HCT116 (cell line): Measurements from ENCODE around the gene TAF12. TPM values are rescaled to one million over a fixed set of nuclear protein-coding genes. Genes with fewer than 3 reads are reported as not detected.
"Not testable (repeated sequence)": the region's sequence is repeated elsewhere in the genome, so short reads cannot be mapped to it uniquely, and the experiment has no call there.

Experiments used
- ATAC-seq: fragments of 200-7000 bp; cut with Tn5 transposase; 2 replicates; pipeline ENCODE4 v1.9.1; 2020; ENCODE audit warnings: mild to moderate bottlenecking, moderate library complexity
- BruUV-seq: library from RNA; stranded (reverse); fragments of 400-500 nt; replicated peaks from 2 replicates; lab custom pipeline; 2021; lab: Mats Ljungman, UMichigan
- CTCF ChIA-PET: fragments of 300-600 bp; sonication (Branson Sonifier 250); formaldehyde crosslinking; loops from one replicate; lab custom pipeline; 2021; ENCODE audit warnings: antibody characterized with exemption; lab: Charles Lee
- POLR2A ChIA-PET: fragments of 300-600, 350-600 bp; sonication (Branson Sonifier 250); formaldehyde crosslinking; loops from one replicate; lab custom pipeline; 2021; ENCODE audit warnings: antibody characterized with exemption; lab: Charles Lee
- RAD21 ChIA-PET, 2 experiments: fragments of 300-600 bp; sonication (Branson Sonifier 250); formaldehyde crosslinking; loops; one replicate each; lab custom pipeline; 2023; ENCODE audit warnings: low total read pairs in 2 of 2; ENCODE audit not compliant: uncharacterized antibody in 2 of 2, unreplicated experiment in 2 of 2, low non-redundant PET in 1 of 2; lab: Charles Lee
- DNase-seq: peaks from one replicate; pipeline ENCODE4 v3.0.0-alpha.2; 2010; ENCODE audit warnings: low read depth, low spot score
- H2AFZ ChIP-seq: fragments of 200-600 bp; shearing (Covaris generic), sonication (generic); 2 replicates; pipeline ENCODE4 v1.6.1; 2017; ENCODE audit warnings: low read depth, mixed run types, mixed read lengths, antibody characterized with exemption, low read length; ENCODE audit not compliant: poor library complexity, severe bottlenecking
- H3K27ac ChIP-seq: 2 replicates; pipeline ENCODE4 v1.5.1; 2012; ENCODE audit warnings: low read depth, low read length
- H3K27me3 ChIP-seq: fragments of 200-600 bp; sonication (generic); 2 replicates; pipeline ENCODE4 v1.6.1; 2016; ENCODE audit warnings: mixed run types, low read length, mixed read lengths; ENCODE audit not compliant: insufficient read depth
- H3K36me3 ChIP-seq, 2 experiments: fragments of 200-500 bp in 1 of 2; fragments of 200-600 bp in 1 of 2; sonication (Bioruptor generic) in 1 of 2; sonication (generic) in 1 of 2; 2 replicates each; pipeline versions ENCODE4 v1.5.1 to v1.6.1; 2014 to 2016; ENCODE audit warnings: low read length in 2 of 2, inconsistent platforms in 1 of 2, mixed read lengths in 1 of 2, mixed run types in 1 of 2; ENCODE audit not compliant: insufficient read depth in 2 of 2, control insufficient read depth in 1 of 2
- H3K4me1 ChIP-seq, 2 experiments: fragments of 200-600 bp in 1 of 2; sonication (generic) in 1 of 2; 2 replicates each; pipeline versions ENCODE4 v1.5.1 to v1.6.1; 2012 to 2017; ENCODE audit warnings: low read length in 2 of 2, inconsistent platforms in 1 of 2, mild to moderate bottlenecking in 1 of 2, mixed read lengths in 1 of 2, mixed run types in 1 of 2, moderate library complexity in 1 of 2; ENCODE audit not compliant: insufficient read depth in 2 of 2, control insufficient read depth in 1 of 2
- H3K4me2 ChIP-seq: fragments of 200-600 bp; sonication (generic); 2 replicates; pipeline ENCODE4 v1.6.1; 2017; ENCODE audit warnings: mixed run types, low read length, mixed read lengths
- H3K4me3 ChIP-seq, 2 experiments: fragments of 200-600 bp in 1 of 2; sonication (generic) in 1 of 2; replicated peaks in 1 of 2; 2 replicates each; pipeline ENCODE4 v1.5.1; 2011 to 2016; ENCODE audit warnings: low read length in 2 of 2, control low read depth in 1 of 2, low read depth in 1 of 2, mild to moderate bottlenecking in 1 of 2, mixed read lengths in 1 of 2, mixed run types in 1 of 2
- H3K79me2 ChIP-seq: fragments of 200-600 bp; sonication (generic); 2 replicates; pipeline ENCODE4 v1.6.1; 2017; ENCODE audit warnings: mild to moderate bottlenecking, mixed run types, low read length, moderate library complexity, mixed read lengths; ENCODE audit not compliant: insufficient read depth
- H3K9ac ChIP-seq: fragments of 200-600 bp; sonication (generic); 2 replicates; pipeline ENCODE4 v1.6.1; 2016; ENCODE audit warnings: low read length, mixed read lengths
- H3K9me2 ChIP-seq: fragments of 200-600 bp; sonication (generic), shearing (Covaris generic); 2 replicates; pipeline ENCODE4 v1.6.1; 2017; ENCODE audit warnings: mixed run types, mild to moderate bottlenecking, moderate library complexity; ENCODE audit not compliant: insufficient read depth
- H3K9me3 ChIP-seq, 2 experiments: fragments of 200-500 bp in 1 of 2; fragments of 200-600 bp in 1 of 2; sonication (Bioruptor generic) in 1 of 2; sonication (generic) in 1 of 2; 2 replicates each; pipeline ENCODE4 v1.6.1; 2014 to 2017; ENCODE audit warnings: low read length in 2 of 2, mixed read lengths in 2 of 2, inconsistent platforms in 1 of 2, low read depth in 1 of 2, mild to moderate bottlenecking in 1 of 2, mixed run types in 1 of 2, moderate library complexity in 1 of 2; ENCODE audit not compliant: control insufficient read depth in 1 of 2, insufficient read depth in 1 of 2
- H4K20me1 ChIP-seq: fragments of 200-600 bp; sonication (generic), shearing (Covaris generic); 2 replicates; pipeline ENCODE4 v1.6.1; 2017; ENCODE audit warnings: mixed run types, mild to moderate bottlenecking, moderate library complexity; ENCODE audit not compliant: insufficient read depth
- EZH2 ChIP-seq: fragments of 200-600 bp; sonication (generic); IDR thresholded peaks from 2 replicates; pipeline ENCODE4 v1.6.1; 2017; ENCODE audit warnings: antibody characterized with exemption, mixed run types
- EZH2phosphoT487 ChIP-seq: fragments of 200-600 bp; IDR thresholded peaks from 2 replicates; pipeline ENCODE4 v1.6.1; 2018; ENCODE audit warnings: antibody characterized with exemption, borderline replicate concordance
- FOSL1 ChIP-seq: IDR thresholded peaks from 2 replicates; pipeline ENCODE4 v1.6.1; 2012; ENCODE audit warnings: low read depth
- POLR2A ChIP-seq: IDR thresholded peaks from 2 replicates; pipeline ENCODE4 v1.7.0; 2011; ENCODE audit warnings: borderline replicate concordance; ENCODE audit not compliant: insufficient read depth, insufficient read length; ENCODE audit errors: extremely low read depth
- POLR2AphosphoS5 ChIP-seq: IDR thresholded peaks from 2 replicates; pipeline ENCODE4 v1.6.1; 2011; ENCODE audit warnings: mild to moderate bottlenecking, low read depth, low read length, moderate library complexity
- SP1 ChIP-seq: IDR thresholded peaks from 2 replicates; pipeline ENCODE4 v1.6.1; 2012; ENCODE audit warnings: low read depth
- SRF ChIP-seq: IDR thresholded peaks from 2 replicates; pipeline ENCODE4 v1.6.1; 2012; ENCODE audit warnings: low read depth
- YY1 ChIP-seq: IDR thresholded peaks from 2 replicates; pipeline ENCODE4 v1.6.1; 2011; ENCODE audit warnings: low read length, low read depth, moderate library complexity, mild to moderate bottlenecking; ENCODE audit not compliant: insufficient replicate concordance; ENCODE audit errors: extremely low read depth
- ZFX ChIP-seq: fragments of 450-650 bp; IDR thresholded peaks from 2 replicates; pipeline ENCODE4 v1.6.1; 2017
- ZNF274 ChIP-seq: fragments of 200-500 bp; sonication (Bioruptor generic); IDR thresholded peaks from 2 replicates; pipeline ENCODE4 v1.6.1; 2014; ENCODE audit warnings: mild to moderate bottlenecking, low read depth, low read length, inconsistent platforms
- intact Hi-C: fragments of 100-400 bp; cut with micrococcal nuclease; formaldehyde crosslinking; loops from 2 replicates; pipeline ENCODE4 v1.10.0; 2022
- total RNA-seq: library from RNA; stranded (reverse); gene quantifications from one replicate; pipeline ENCODE4 v1.2.1, GENCODE V29; 2021; ENCODE audit not compliant: unreplicated experiment
- TF ChIP-seq, protein P1 (sequence below), 3 experiments: fragments of 200-600 bp in 1 of 3; sonication (generic) in 1 of 3; IDR thresholded peaks in 2 of 3; conservative IDR thresholded peaks in 1 of 3; 2 replicates each; pipeline ENCODE4 v1.5.1; 2012 to 2017; ENCODE audit warnings: low read depth in 2 of 3, low read length in 2 of 3, antibody characterized with exemption in 1 of 3, borderline replicate concordance in 1 of 3, control low read depth in 1 of 3, mild to moderate bottlenecking in 1 of 3, mixed read lengths in 1 of 3, mixed run types in 1 of 3, moderate library complexity in 1 of 3; ENCODE audit not compliant: insufficient read depth in 1 of 3
- TF ChIP-seq, protein P2 (sequence below): IDR thresholded peaks from 2 replicates; pipeline ENCODE4 v1.6.1; 2012
- TF ChIP-seq, protein P3 (sequence below): IDR thresholded peaks from 2 replicates; pipeline ENCODE4 v1.6.1; 2012; ENCODE audit warnings: low read depth

The TAF12 gene
- total RNA-seq, 1 experiment from 2014 or later, result 39.0 TPM

DNA sequence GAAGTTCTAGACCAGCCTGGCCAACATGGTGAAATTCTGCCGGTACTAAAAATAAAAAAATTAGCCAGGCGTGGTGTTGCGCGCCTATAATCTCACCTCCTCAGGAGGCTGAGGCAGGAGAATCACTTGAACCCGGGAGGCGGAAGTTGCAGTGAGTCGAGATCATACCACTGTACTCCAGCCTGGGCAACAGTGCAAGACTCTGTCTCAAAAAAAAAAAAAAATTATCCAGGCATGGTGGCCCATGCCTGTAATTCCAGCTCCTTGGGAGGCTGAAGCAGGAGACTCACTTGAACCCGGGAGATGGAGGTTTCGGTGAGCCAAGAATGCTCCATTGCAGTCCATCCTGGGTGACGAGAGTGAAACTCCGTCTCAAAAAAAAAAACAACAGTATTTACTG, 69.3 kb downstream of the TAF12 start:
- ChIA-PET CTCF (no interaction called here), POLR2A (interaction anchor here (1.3 kb wide), 1 partner anchor 8 kb away, joined by 4 read pairs; no protein-coding TSS in a partner anchor), RAD21 (no interaction called here)
- Histone ChIP-seq H3K4me2 (no peak overlapping the region), H3K9me2 (no peaks in the 10 kb centered on the region), H3K9me3 (no peaks in the 10 kb centered on the region), H3K27ac (no peak overlapping the region), H3K36me3 (peaks cover 16 to 22% of the 10 kb centered on the region in 2 experiments; a peak in 3 of 4 replicates), H3K4me1 (no peaks in the 10 kb centered on the region), H2AFZ (no peak overlapping the region), H3K79me2 (no peaks in the 10 kb centered on the region), H4K20me1 (peaks cover 4% of the 10 kb centered on the region; the same call in 1 of the 2 replicates), H3K4me3 (no peak overlapping the region), H3K9ac (no peak overlapping the region)
- no TSS peak for BruUV-seq
- no peak for ATAC-seq
- no peak for DNase-seq
- intact Hi-C loops, result no loop called here
- TF ChIP-seq, protein P1, sequence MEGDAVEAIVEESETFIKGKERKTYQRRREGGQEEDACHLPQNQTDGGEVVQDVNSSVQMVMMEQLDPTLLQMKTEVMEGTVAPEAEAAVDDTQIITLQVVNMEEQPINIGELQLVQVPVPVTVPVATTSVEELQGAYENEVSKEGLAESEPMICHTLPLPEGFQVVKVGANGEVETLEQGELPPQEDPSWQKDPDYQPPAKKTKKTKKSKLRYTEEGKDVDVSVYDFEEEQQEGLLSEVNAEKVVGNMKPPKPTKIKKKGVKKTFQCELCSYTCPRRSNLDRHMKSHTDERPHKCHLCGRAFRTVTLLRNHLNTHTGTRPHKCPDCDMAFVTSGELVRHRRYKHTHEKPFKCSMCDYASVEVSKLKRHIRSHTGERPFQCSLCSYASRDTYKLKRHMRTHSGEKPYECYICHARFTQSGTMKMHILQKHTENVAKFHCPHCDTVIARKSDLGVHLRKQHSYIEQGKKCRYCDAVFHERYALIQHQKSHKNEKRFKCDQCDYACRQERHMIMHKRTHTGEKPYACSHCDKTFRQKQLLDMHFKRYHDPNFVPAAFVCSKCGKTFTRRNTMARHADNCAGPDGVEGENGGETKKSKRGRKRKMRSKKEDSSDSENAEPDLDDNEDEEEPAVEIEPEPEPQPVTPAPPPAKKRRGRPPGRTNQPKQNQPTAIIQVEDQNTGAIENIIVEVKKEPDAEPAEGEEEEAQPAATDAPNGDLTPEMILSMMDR (IDR thresholded peaks at IDR 0.05 in 2 of 3, conservative IDR thresholded peaks at IDR 0.05 in 1 of 3; ENCODE audit: borderline replicate concordance in 1 of 3, insufficient read depth in 1 of 3, low read depth in 2 of 3, low read length in 2 of 3), result no peak
- no peak for TF ChIP-seq ZFX
- TF ChIP-seq EZH2phosphoT487, result no peak
- TF ChIP-seq EZH2, result no peak
- TF ChIP-seq, protein P2, sequence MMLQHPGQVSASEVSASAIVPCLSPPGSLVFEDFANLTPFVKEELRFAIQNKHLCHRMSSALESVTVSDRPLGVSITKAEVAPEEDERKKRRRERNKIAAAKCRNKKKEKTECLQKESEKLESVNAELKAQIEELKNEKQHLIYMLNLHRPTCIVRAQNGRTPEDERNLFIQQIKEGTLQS, result no peak
- TF ChIP-seq FOSL1, result no peak
- TF ChIP-seq ZNF274, result no peak
- TF ChIP-seq SRF, result no peak
- TF ChIP-seq SP1, result no peak
- TF ChIP-seq YY1, result no peak
- TF ChIP-seq POLR2A, result no peak
- TF ChIP-seq, protein P3, sequence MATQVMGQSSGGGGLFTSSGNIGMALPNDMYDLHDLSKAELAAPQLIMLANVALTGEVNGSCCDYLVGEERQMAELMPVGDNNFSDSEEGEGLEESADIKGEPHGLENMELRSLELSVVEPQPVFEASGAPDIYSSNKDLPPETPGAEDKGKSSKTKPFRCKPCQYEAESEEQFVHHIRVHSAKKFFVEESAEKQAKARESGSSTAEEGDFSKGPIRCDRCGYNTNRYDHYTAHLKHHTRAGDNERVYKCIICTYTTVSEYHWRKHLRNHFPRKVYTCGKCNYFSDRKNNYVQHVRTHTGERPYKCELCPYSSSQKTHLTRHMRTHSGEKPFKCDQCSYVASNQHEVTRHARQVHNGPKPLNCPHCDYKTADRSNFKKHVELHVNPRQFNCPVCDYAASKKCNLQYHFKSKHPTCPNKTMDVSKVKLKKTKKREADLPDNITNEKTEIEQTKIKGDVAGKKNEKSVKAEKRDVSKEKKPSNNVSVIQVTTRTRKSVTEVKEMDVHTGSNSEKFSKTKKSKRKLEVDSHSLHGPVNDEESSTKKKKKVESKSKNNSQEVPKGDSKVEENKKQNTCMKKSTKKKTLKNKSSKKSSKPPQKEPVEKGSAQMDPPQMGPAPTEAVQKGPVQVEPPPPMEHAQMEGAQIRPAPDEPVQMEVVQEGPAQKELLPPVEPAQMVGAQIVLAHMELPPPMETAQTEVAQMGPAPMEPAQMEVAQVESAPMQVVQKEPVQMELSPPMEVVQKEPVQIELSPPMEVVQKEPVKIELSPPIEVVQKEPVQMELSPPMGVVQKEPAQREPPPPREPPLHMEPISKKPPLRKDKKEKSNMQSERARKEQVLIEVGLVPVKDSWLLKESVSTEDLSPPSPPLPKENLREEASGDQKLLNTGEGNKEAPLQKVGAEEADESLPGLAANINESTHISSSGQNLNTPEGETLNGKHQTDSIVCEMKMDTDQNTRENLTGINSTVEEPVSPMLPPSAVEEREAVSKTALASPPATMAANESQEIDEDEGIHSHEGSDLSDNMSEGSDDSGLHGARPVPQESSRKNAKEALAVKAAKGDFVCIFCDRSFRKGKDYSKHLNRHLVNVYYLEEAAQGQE, result no peak
- TF ChIP-seq POLR2AphosphoS5, result no peak
- TF ChIP-seq, all 23 proteins: peak for 0
- H3K27me3 ChIP-seq, result no peaks in the 10 kb centered on the region

DNA sequence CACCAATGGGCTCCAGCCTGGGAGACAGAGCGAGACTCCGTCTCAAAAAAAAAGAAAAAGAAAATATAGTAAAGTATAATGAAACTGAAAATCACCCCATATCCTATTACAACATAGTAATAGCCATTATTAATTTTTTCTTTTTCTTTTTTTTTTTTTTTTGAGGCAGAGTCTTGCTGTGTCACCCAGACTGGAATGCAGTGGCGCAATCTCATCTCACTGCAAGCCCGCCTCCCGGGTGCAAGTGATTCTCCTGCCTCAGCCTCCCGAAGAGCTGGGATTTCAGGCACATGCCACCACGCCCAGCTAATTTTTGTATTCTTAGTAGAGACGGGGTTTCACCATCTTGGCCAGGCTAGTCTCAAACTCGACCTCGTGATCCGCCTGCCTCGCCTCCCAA, 70.0 kb downstream of the TAF12 start:
- H3K4me1 ChIP-seq, H3K9me3 ChIP-seq, intact Hi-C loops, CTCF ChIA-PET, H3K27ac ChIP-seq, H3K79me2 ChIP-seq, H3K9me2 ChIP-seq, H4K20me1 ChIP-seq, DNase-seq, H2AFZ ChIP-seq, H3K9ac ChIP-seq, BruUV-seq, ATAC-seq, H3K27me3 ChIP-seq, H3K4me3 ChIP-seq, RAD21 ChIA-PET, H3K4me2 ChIP-seq: not testable (repeated sequence)
- peaks cover 15 to 21% of the 10 kb centered on the region in 2 experiments for H3K36me3 ChIP-seq
- POLR2A ChIA-PET, result interaction anchor here (1.3 to 4.6 kb wide), 2 partner anchors 9 kb away, joined by 4 to 27 read pairs; no protein-coding TSS in a partner anchor
